NCI-H187 (cell line): ENCODE measurements around the gene ARHGAP10.

Source experiments
- DNase-seq, 2 experiments: peaks; one replicate each; lab custom pipeline; 2025; lab: John Stamatoyannopoulos, UW

ARHGAP10 gene

DNA sequence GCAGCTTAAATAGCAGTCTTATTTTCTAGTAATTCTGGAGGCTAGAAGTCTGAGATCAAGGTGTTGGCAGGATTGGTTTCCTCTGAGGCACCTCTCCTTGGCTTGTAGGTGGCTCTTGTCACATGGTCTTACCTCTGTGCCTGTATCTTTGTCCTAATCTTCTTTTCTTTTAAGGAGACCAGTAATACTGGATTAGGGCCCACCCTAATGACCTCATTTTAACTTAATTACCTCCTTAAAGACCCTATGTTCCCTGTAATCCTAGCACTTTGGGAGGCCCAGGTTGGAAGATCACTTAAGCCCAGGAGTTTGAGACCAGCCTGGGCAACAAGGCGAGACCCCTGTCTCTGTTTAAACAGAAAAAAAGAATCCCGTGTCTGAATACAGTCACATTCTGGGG lies 38.9 kb downstream of the ARHGAP10 start:
- DNase-seq: no peak

DNA sequence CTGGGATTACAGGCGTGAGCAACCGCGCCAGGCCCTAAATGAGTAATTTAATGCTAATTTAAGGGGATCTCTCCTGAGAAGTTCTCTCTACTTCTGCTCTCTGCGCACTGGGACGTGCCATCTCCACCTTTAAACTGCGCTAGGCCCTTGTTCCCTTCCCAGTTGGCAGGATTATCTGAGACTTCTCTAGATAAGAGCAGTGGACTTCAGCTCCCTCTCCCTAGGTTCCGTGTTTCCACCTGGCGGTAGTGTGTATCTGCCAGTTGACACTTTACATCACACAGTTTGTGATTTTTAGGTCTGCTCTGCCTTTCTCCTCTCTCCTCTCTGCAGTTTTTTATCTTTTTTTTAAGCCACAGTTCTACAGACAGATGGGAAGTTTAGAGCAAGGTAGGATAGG lies 40.2 kb downstream of the ARHGAP10 start:
- DNase-seq: no peak

GRCh38 chr4:147772459-147772969 lies 40.6 kb downstream of the ARHGAP10 start:
- DNase-seq: no peak

DNA sequence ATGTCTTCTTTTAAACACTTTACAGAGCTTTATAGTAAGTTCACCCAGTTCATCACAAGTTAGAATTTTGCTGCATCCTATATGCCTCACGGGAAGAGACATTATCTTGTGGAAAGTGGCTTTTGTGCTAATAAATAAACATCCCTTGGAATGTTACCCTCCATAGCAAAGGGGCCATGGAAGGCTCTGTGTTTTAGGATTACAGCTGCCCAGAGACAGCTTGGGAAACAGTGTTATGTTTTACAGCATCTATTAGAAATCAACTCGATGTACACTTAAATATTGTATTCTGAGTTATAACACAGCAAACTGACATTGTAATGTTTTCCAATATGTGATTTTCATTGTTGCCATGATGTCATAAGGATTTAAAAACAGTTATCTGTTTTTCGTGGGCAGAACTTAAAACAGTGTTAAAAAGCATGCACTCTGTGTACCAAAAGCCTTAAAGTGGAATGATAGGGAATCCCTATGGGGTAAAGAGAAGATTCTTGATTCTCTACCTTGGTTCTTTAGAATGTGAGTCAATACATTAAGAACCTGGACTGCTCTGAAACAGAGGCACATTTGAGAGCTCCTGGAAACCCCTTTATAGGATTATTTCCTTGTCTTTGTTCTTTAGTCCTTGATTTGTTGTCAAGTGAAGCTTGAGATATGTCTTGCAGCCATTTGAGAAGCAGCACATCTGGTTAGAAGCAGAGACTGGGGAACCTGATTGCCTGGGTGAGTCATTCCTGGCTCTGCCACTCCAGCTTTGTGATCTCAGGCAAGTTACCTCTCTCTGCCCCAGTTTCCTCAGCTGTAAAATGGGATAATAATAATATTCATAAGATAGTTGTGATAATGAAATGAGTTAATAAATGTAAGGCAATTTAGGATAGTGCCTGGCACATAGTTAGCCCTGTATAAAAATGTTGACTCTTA lies 41.6 kb downstream of the ARHGAP10 start:
- no peak for DNase-seq

GRCh38 chr4:147776716-147777115 lies 44.8 kb downstream of the ARHGAP10 start:
- no peak for DNase-seq

- no peak for DNase-seq
Observed at GRCh38 chr4:147777456-147778091, 45.7 kb downstream of the ARHGAP10 start.

GRCh38 chr4:147778942-147779341 lies 47.1 kb downstream of the ARHGAP10 start:
- no peak for DNase-seq

DNA sequence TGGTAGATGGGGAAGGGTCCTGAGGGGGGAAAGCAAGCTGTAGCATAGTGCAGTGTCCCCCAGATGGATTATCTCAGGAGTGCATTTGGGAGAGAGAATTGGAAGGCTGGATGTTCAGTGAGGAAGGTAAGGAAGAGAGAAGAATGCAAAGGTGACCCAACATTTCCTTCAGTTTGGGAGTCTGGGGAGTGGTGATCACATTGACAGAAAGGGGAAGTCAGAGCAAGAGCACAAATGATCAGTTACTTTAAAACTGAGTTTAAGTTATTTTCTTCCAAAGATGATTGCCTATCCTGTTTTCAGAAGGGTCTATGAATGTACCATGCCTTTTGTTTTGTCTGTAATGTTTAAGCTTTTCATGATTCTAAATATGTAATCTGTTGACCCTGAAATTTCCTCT lies 47.6 kb downstream of the ARHGAP10 start:
- DNase-seq: no peak

GRCh38 chr4:147780137-147780777 lies 48.4 kb downstream of the ARHGAP10 start:
- no peak for DNase-seq

GRCh38 chr4:147782087-147782781 lies 50.3 kb downstream of the ARHGAP10 start:
- no peak for DNase-seq

GRCh38 chr4:147785129-147785528 lies 53.2 kb downstream of the ARHGAP10 start:
- no peak for DNase-seq

DNA sequence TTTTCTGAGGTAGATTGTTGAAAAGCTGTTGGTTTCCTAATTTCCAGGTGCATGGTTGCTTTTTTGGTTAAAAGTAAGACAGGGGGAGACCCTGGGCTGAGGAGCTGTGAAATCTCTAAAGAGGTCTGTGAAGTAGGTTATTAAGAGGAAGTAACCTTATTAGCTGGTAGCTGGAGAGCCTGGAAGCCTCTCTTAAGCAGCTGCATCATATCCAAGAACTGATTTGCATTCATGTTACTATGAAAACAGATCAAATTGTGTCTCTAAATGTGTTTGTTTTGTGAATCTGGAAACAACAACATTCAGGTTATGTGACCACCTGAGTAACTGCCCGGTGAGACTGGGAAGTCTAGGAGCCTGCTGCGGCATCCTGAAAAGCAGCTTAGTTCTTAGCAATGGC lies 54.1 kb downstream of the ARHGAP10 start:
- DNase-seq: no peak

GRCh38 chr4:147786531-147786930 lies 54.6 kb downstream of the ARHGAP10 start:
- DNase-seq: no peak

- DNase-seq: no peak
Observed at GRCh38 chr4:147787204-147787603, 55.3 kb downstream of the ARHGAP10 start.

- DNase-seq: no peak
Observed at GRCh38 chr4:147788791-147789190, 56.9 kb downstream of the ARHGAP10 start.

DNA sequence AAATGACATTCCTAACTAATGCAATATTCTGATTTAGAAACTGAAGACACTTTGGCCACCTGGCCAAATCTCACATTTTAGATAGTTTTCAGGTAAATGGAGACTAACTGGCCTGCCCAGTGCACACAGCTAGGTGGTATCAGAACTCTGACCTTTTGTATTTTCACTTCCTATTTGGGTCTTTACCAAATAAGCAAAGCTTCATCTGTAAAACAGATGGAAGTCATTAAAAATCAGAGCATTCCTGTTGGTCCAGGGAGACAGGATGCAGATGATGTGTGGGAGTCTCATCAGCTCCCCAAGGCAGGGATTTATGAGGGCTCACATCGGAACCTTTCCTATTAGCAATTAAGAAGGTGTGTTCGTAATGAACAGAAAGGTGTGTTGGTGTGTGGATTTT lies 57.7 kb downstream of the ARHGAP10 start:
- no peak for DNase-seq

DNA sequence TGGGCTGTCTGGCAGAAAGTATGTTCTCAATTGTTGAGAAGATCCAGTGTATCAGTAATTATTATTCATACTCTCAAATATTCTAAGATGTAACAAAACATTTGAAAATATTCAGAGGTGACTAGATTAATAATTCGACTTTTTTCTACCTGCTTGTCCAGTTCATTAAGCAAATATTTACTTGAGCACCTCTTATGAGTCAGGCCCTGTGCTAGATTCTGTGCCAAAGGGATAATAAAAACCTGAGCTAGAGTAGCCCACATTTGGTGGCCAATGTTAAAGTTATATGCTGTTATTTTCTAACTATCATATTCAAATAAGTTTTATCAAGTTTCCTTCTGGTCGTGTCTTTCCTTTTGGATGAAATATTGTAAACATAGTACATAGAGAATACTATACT lies 58.5 kb downstream of the ARHGAP10 start:
- DNase-seq: no peak

GRCh38 chr4:147791341-147791740 lies 59.5 kb downstream of the ARHGAP10 start:
- DNase-seq: no peak

- no peak for DNase-seq
Observed at GRCh38 chr4:147791865-147792264, 60.0 kb downstream of the ARHGAP10 start.

DNA sequence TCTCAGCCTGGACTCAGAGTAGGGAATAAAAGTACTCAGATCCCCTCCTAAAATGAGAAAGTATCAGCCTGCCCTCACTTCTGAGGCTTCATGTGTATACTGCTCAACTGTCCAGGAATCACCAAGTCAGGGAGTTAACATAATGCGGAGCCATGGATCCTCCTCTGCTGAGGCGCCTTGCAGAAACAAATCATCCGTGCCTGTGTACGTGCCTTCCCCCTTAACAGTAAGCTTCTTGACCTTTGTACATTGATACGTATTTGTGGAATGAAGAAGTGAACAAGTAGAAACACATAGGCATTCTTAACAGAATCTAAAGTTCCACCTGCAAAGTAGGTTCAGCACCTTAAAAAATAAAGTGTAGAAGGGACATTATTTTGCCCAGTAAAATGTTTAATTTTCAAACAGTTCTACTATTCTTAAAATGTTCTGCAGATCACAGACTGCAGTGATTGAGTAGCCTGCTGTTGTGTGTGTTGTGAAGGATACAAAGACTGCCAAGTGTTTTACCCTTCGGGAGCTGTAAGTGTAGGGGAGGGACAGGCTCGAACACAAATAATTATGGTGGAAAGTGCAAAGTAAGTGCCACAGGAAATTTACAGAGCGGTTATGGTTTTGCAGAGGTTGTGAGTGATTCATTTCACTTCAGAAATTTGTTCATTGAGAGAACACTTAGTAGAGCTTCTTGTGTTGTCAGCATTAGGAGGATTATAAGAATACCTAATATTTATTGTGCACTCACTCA lies 61.9 kb downstream of the ARHGAP10 start:
- DNase-seq: no peak

DNA sequence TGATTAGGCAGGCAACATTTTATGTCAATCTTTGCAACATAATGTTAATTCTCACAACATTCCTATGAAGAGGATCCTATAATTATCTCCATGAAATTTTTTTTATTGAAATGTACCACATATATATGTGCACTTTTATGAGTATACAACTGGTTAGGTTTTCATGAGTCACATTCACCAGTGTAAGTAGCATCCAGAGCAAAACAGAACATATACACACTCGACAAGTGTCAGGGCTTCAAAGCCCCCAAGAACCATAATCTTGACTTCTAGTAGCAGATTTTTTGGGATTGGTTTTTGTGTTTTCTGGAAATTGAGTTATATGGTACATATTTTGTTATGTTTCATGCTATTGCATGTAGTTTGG lies 62.4 kb downstream of the ARHGAP10 start:
- DNase-seq: no peak
